Body of pancreas (tissue), 4 donors: ENCODE measurements around the gene CKLF.

Source experiments
- POLR2A ChIP-seq, 3 donors: fragments of 450-650 bp; IDR thresholded peaks; one replicate each; pipeline ENCODE4 v1.6.1; 2016; ENCODE audit warnings: antibody characterized with exemption in 3 of 3, mild to moderate bottlenecking in 2 of 3
- TF ChIP-seq, protein P1 (sequence below), 7 experiments: fragments of 450-650 bp in 4 of 7; fragments of 200-600 bp in 3 of 7; sonication (generic) in 3 of 7; IDR thresholded peaks; one replicate each; pipeline ENCODE4 v1.5.1; 2016 to 2019; ENCODE audit warnings: antibody characterized with exemption in 7 of 7

DNA sequence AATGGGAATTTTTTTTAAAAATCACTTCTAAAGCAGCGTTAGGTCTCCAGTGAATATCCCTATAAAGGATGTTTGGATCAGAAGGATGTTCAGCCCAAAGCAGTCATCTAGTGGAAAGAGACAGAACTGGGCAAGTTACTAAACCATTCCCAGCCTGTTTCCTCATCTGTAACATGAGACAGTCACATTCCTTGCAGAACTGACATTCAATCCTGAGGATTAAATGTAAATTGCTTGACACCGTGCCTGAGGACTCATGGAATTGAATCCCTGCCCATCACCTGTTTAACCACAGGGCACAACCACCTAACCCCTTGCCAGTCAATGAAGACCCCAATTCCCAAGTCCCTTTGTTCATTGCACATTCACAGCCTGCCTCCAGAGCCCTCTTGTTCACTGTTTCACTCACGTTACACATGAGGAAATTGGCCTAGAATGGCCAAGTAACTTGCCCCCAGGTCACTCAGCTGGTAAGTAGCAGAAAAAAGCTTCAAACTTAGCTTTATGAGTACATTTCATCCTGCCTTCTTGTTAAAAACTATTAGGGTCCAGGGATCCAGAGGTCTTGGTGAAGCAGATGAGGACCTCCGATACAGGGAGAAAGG lies 28.3 kb downstream of the CKLF start:
- TF ChIP-seq, protein P1, sequence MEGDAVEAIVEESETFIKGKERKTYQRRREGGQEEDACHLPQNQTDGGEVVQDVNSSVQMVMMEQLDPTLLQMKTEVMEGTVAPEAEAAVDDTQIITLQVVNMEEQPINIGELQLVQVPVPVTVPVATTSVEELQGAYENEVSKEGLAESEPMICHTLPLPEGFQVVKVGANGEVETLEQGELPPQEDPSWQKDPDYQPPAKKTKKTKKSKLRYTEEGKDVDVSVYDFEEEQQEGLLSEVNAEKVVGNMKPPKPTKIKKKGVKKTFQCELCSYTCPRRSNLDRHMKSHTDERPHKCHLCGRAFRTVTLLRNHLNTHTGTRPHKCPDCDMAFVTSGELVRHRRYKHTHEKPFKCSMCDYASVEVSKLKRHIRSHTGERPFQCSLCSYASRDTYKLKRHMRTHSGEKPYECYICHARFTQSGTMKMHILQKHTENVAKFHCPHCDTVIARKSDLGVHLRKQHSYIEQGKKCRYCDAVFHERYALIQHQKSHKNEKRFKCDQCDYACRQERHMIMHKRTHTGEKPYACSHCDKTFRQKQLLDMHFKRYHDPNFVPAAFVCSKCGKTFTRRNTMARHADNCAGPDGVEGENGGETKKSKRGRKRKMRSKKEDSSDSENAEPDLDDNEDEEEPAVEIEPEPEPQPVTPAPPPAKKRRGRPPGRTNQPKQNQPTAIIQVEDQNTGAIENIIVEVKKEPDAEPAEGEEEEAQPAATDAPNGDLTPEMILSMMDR (IDR thresholded peaks at IDR 0.05), result no peak
- no peak for TF ChIP-seq POLR2A (IDR thresholded peaks at IDR 0.05)
